HG03159 (cell line): Measurements from ENCODE around the gene ACE2.

ENCODE experiments used
- ATAC-seq: cut with Tn5 transposase; IDR thresholded peaks from one replicate; pipeline ENCODE4 v1.9.1; 2021; ENCODE audit warnings: mild to moderate bottlenecking, moderate library complexity; ENCODE audit not compliant: unreplicated experiment

The ACE2 gene

GRCh38 chrX:15576019-15576418, 24.7 kb downstream of the ACE2 start:
- ATAC-seq, result no peak

DNA sequence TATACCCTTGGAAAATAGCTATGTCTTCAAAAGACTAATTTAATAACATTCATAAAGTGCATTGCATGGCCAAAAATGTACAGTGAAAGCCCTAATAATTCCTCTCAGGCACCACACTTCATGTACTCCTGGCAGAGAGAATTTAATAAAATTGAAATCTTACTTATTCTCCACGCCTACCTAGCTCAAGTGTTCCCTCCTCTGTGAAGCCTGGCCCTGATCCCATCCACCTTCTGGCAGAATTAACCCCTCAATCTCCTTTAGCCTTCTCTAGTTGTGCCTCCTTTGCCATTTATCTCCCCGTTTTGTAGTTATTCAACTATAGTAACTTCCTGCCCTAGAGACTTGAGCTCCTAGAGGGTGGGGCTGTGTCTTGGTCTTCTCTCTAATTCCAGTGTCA, 26.7 kb downstream of the ACE2 start:
- no peak for ATAC-seq

DNA sequence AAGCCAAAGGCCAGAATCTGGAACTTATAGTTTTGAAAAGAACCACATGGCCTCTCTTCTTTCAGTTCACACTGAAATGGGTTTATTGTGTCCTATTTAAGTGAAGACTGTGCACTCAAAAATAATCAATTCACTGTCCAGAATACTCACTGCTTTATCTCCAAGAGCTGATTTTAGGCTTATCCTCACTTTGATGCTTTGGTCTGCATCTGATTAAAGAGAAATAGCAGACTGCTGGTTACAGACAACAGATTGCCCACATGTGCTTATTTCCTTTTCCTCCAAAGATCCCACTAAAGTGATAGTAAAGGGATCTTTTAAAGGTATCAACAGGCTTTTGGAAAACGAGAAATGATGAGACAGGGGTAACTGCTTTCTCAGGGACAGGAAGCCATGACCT, 30.6 kb downstream of the ACE2 start:
- ATAC-seq, result no peak

DNA sequence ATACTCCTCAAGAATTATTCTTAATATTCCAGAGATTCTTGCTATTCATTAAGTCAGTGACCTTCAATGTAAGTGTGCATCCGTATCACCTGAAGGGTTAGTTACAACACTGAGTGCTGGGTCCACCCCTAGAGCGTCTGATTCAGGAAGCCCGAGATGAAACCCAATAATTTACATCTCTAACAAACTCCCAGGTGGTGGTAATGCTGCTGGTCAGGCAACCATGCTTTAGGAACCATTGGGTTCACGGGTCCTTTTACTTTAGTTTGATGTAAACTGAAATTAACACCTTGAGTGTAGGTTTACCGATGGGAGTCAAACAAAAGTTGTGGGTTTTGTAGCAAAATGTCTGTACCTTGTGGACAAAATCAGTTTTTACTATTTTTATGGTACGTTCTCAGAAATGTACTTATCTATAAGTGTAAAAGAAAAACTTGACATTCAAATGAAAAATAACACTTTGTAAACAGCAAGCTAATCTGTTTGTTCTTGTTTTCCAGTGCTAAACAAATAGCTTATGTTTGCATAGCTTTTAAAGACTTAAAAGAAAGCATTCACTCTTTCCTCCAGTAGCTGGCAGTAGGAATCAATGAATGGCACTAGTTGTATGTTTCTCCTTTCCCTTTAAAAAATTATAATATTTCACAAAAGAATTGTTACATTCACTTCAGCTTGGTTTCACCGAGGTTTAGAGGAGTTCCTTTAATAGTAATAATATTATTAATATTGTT, 32.7 kb downstream of the ACE2 start:
- no peak for ATAC-seq

- no peak for ATAC-seq
Observed at GRCh38 chrX:15567267-15567666, 33.5 kb downstream of the ACE2 start.

DNA sequence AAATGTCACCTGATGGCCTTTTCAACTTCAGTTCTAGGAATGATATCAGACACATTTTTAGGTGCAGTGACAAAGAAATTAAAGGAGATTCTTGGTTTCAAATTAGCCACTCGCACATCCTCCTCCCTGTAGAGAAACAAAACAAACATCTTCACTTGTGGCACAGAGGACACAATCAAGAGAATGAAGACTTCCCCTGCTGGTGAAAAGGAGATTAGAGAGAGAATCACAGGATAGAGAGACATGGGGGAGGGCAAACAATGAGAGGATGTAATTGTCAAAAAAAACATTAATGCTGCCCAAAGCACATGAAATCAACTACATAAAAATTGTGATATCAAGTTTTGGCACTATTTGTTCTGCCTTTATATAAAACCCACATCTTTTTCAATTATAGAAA, 34.5 kb downstream of the ACE2 start:
- no peak for ATAC-seq

GRCh38 chrX:15564981-15565579, 35.7 kb downstream of the ACE2 start:
- ATAC-seq, result no peak

DNA sequence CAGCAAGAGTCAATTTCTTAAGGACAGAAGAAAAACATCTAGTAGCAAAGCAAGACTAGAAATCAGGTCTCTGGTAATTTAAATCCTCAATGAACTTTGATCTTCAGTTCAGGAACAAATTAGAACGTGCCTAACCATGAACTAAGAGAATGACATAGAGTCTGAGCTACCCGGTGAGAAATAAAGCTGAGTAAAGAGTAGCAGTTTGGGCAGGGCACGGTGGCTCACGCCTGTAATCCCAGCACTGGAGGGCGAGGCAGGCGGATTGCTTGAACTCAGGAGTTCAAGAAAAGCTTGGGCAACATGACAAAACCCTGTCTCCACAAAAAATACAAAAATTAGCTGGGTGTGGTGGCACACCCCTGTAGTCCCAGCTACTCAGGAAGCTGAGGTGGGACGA, 37.7 kb downstream of the ACE2 start:
- no peak for ATAC-seq

GRCh38 chrX:15560924-15561323, 39.8 kb downstream of the ACE2 start:
- no peak for ATAC-seq

DNA sequence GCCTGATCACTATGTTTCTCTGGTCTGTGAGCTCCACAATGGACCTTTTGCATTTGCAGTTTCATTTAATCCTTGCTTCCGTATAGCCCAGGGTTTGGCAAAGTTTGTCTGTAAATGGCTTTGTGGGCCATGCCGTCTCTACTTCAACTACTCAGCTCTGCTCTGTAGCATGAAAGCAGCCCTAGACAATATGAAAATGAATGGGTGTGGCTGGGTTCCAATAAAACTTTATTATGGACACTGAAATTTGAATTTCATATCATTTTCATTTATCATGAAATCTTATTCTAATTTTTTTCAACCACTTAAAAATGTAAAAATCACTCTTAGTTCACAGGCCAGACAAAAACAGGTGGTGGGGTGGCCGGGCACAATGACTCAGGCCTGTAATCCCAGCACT, 41.5 kb downstream of the ACE2 start:
- no peak for ATAC-seq

GRCh38 chrX:15549189-15550012, 51.4 kb downstream of the ACE2 start:
- ATAC-seq, result no peak

DNA sequence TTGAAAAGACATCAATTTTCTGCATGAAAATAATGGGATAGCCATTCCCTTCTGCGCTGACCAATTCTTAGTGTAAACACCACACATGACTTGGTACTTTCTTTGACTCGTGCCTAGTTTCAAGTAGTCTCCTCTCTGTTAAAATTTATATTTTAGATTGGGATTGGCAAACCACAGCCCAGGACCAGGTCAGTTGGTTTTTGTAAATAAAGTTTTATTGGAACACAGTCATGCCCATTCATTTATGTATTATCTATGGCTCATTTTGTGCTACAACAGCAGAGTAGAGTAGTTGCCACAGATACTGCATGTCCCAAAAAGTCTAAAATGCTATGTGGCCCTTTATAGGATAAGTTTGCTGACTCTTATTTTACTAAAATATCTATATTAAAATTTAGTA, 53.4 kb downstream of the ACE2 start:
- ATAC-seq, result no peak

- no peak for ATAC-seq
Observed at GRCh38 chrX:15546745-15547144, 54.0 kb downstream of the ACE2 start.

DNA sequence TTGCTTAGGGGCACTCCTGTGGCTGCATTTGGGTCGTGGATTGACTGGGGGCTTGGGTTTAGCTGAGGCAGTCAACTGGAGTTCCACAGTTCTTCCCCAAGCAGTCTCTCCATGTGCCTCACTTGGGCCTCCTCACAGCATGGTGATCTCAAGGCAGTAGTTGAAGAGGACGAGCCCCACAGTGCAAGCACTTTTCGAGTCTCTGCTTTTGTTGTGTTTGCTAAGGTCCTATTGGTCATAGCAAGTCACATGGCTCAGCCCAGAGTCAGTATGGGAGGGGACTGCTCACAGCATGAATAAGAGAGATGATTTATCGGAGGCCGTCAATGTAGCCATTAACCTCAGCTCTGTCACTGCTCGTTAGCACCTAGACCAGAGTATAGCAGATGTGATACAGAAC, 70.4 kb downstream of the ACE2 start:
- no peak for ATAC-seq

DNA sequence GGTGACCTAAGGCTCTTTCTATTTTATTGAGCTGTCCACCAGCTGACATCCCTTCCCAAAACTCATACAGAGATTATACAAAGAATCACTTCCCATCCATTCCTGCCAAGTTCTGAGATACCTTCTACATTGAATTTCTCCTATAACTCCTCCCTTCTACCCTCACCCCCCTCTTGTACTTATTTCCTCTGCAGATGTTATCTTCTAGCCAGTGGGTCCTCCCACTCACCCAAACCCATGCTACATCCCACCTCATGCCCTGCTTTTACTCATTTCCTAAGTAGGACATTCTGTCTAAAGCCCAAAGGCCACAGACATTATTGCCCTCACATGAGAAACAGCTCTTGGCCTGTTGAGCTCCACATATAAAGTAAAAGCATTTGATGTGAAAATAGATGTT, 71.6 kb downstream of the ACE2 start:
- ATAC-seq, result no peak

GRCh38 chrX:15525664-15526416, 74.9 kb downstream of the ACE2 start:
- no peak for ATAC-seq

DNA sequence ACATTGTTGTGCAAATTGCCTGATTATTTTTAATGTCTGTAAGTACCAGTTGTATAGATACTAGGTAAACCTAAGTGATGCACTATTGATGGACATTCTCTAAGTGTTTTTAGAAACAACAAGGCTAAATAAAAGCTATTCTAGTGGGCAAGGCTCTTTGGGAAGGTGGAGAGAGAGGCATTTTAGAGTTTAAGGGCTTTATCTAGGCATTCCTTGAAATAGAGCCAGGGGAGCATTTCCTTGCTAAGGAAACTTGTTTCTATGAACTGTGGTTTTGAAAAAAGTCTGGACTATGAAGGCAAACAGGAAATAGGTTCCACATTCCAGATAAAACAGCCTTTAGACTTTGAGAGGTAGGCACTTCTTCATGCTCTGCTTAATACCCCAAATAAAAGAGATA, 76.3 kb downstream of the ACE2 start:
- no peak for ATAC-seq

DNA sequence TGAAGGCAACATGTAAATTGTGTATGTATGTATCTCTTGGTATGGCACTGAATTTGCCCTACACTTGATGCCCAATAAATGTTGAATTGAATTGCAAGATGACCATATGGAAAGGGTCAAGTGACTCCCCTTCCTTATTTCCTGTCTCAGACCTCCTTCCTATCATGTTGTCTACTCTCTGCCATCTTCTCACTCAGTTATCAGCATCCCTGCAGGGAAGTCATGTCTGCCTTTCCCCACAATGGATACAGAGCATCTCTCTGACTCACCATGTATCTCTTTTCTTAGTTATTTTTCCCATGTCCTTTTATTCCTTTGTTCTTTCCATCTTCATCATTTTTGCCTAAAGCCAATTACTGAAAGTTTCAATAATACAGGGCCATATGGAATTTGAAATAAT, 77.7 kb downstream of the ACE2 start:
- no peak for ATAC-seq

DNA sequence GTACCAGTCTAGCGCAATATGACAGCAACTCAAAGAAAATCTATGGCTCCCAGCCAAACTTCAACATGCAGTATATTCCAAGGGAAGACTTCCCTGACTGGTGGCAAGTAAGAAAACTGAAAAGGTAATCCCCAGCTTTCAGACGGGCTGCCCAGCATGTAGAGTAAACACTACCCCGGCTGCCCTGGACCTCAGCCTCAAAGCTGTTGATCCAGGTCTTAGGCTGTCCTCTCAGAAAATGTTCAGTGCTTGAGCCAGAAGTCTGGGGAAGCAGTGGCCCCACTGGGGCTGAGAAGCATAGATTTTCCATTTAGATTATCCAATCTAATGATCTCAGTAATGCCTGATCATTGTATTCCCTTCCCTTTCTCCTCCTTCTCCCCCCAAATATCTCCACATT, 78.3 kb downstream of the ACE2 start:
- ATAC-seq, result no peak

GRCh38 chrX:15515931-15516330, 84.8 kb downstream of the ACE2 start:
- no peak for ATAC-seq

- ATAC-seq, result no peak
Observed at GRCh38 chrX:15514279-15514678, 86.5 kb downstream of the ACE2 start.
